Measurements from ENCODE around the gene CMTM5.

DNA sequence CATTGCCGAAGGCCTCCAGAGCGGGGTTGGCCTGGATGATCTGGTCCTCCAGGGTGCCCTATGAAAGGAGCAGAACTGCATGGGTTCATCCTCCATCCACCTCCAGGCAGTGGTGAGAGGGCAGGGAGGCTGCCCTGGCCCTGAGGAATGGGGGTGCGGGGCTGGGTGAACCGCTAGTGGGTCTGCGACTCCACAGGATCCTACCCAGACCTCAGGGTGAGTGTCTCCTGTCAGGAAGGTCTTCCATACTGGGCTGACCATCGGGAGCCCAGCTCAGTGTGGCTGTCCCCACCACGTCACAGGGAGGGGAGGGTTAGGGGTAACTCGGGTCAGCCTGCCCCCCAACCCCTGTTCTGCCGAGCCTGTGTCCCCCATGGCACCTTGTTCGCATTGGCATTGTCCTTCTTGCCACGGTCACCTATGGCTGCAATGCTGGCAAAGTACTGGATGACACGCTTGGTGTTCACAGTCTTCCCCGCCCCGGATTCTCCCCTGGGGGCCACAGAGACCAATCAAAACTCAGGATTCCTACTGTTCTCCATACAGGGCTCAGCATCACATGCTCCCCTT, 27.6 kb downstream of the CMTM5 start:
- no peak for TF ChIP-seq POLR2AphosphoS5 (IDR thresholded peaks at IDR 0.05; ENCODE audit: low read depth, low read length)
- no peak for TF ChIP-seq POLR2A (IDR thresholded peaks at IDR 0.05; ENCODE audit: low read depth, low read length)
- no peak for TF ChIP-seq TAF1 (IDR thresholded peaks at IDR 0.05; ENCODE audit: borderline replicate concordance, low read depth, low read length)
